ENCODE results near the gene USP35.

USP35 gene
- total RNA-seq, result 9.1 to 51.3 (median 24.5) reads per million in 9 experiments

- peak; percentile 86 for ATAC-seq (replicated peaks)
- peak within 1 kb of the TSS; percentile 85 to 88 for H3K27ac Mint-ChIP-seq
- H3K4me1 Mint-ChIP-seq (ENCODE audit: low read depth in 2 of 2), result peaks cover 32 to 42% of the 10 kb centered on the region in 2 donors
- H3K4me3 Mint-ChIP-seq, result peak within 1 kb of the TSS; percentile 95 to 97
- peak; percentile 86 to 87 (median 86) for DNase-seq
- H3K27me3 Mint-ChIP-seq, result no peaks in the 10 kb centered on the region
- H3K9me3 Mint-ChIP-seq, result no peaks in the 10 kb centered on the region
- peaks cover 18% of the 10 kb centered on the region for H3K36me3 Mint-ChIP-seq (ENCODE audit: insufficient read depth)
Measured at GRCh38 chr11:78188286-78189173, at the start of gene USP35, which contains the start of gene KCTD21. TSS of gene USP35 (plus strand) at chr11:78188919. CDS start at chr11:78196246, 7,327 bp downstream. TSS of gene KCTD21 (minus strand) at chr11:78188626. CDS start at chr11:78174554, 14,072 bp downstream.

GRCh38 chr11:78139422-78140391 is 49.0 kb upstream of the USP35 start, which contains the start of gene ALG8:
TSS of gene ALG8 (minus strand) at chr11:78139626. CDS start at chr11:78139588, 38 bp downstream.
- Mint-ChIP-seq H3K9me3 (no peaks in the 10 kb centered on the region), H3K27ac (peak within 1 kb of the TSS; percentile 85 to 92), H3K4me3 (peak within 1 kb of the TSS; percentile 86 to 91), H3K27me3 (no peaks in the 10 kb centered on the region), H3K36me3 (ENCODE audit: insufficient read depth) (peaks cover 12% of the 10 kb centered on the region), H3K4me1 (ENCODE audit: low read depth in 2 of 2) (peaks cover 13 to 28% of the 10 kb centered on the region in 2 donors)
- peak; percentile 94 for ATAC-seq (replicated peaks)
- peak; percentile 97 to 98 (median 97) for DNase-seq

GRCh38 chr11:78140392-78141077 is 48.2 kb upstream of the USP35 start:
- no peaks in the 10 kb centered on the region for H3K9me3 Mint-ChIP-seq
- peaks cover 13 to 28% of the 10 kb centered on the region in 2 donors for H3K4me1 Mint-ChIP-seq (ENCODE audit: low read depth in 2 of 2)
- H3K27ac Mint-ChIP-seq, result no peak overlapping the region
- peaks cover 6% of the 10 kb centered on the region for H3K36me3 Mint-ChIP-seq (ENCODE audit: insufficient read depth)
- DNase-seq, result no peak
- no peak for ATAC-seq (replicated peaks)
- no peaks in the 10 kb centered on the region for H3K27me3 Mint-ChIP-seq
- peak overlapping the region; percentile 62 to 86 for H3K4me3 Mint-ChIP-seq

- Mint-ChIP-seq H3K27me3 (no peaks in the 10 kb centered on the region), H3K4me1 (ENCODE audit: low read depth in 2 of 2) (peaks cover 0 to 6% of the 10 kb centered on the region in 2 donors), H3K4me3 (no peak overlapping the region), H3K36me3 (ENCODE audit: insufficient read depth) (peaks cover 2% of the 10 kb centered on the region), H3K27ac (no peak overlapping the region), H3K9me3 (no peaks in the 10 kb centered on the region)
- no peak for DNase-seq
- no peak for ATAC-seq (replicated peaks)
Measured at GRCh38 chr11:78145511-78146025, 43.2 kb upstream of the USP35 start.

- Mint-ChIP-seq H3K4me1 (ENCODE audit: low read depth in 2 of 2) (no peaks in the 10 kb centered on the region), H3K4me3 (no peak overlapping the region), H3K27ac (no peak overlapping the region), H3K36me3 (ENCODE audit: insufficient read depth) (peaks cover 3% of the 10 kb centered on the region), H3K27me3 (no peaks in the 10 kb centered on the region), H3K9me3 (no peaks in the 10 kb centered on the region)
- no peak for DNase-seq
- no peak for ATAC-seq (replicated peaks)
Measured at GRCh38 chr11:78147807-78148206, 40.9 kb upstream of the USP35 start.

- Mint-ChIP-seq H3K4me1 (ENCODE audit: low read depth in 2 of 2) (no peaks in the 10 kb centered on the region), H3K27me3 (no peaks in the 10 kb centered on the region), H3K36me3 (ENCODE audit: insufficient read depth) (peaks cover 3% of the 10 kb centered on the region), H3K9me3 (no peaks in the 10 kb centered on the region), H3K4me3 (no peak overlapping the region), H3K27ac (no peak overlapping the region)
- DNase-seq (no peak), ATAC-seq (replicated peaks) (no peak)
Measured at GRCh38 chr11:78149646-78150045, 39.1 kb upstream of the USP35 start.

- no peaks in the 10 kb centered on the region for H3K4me1 Mint-ChIP-seq (ENCODE audit: low read depth in 2 of 2)
- peak overlapping the region in 1 of 2 donors; percentile 36 for H3K27ac Mint-ChIP-seq
- H3K36me3 Mint-ChIP-seq (ENCODE audit: insufficient read depth), result peaks cover 3% of the 10 kb centered on the region
- DNase-seq (no peak), ATAC-seq (replicated peaks) (no peak)
- no peak overlapping the region for H3K4me3 Mint-ChIP-seq
- no peaks in the 10 kb centered on the region for H3K9me3 Mint-ChIP-seq
- no peaks in the 10 kb centered on the region for H3K27me3 Mint-ChIP-seq
Measured at GRCh38 chr11:78150346-78150745, 38.4 kb upstream of the USP35 start.

- no peaks in the 10 kb centered on the region for H3K9me3 Mint-ChIP-seq
Measured at GRCh38 chr11:78150754-78151153, 38.0 kb upstream of the USP35 start.

GRCh38 chr11:78151804-78152203 is 36.9 kb upstream of the USP35 start:
- peaks cover 3% of the 10 kb centered on the region for H3K36me3 Mint-ChIP-seq (ENCODE audit: insufficient read depth)
- no peaks in the 10 kb centered on the region for H3K4me1 Mint-ChIP-seq (ENCODE audit: low read depth in 2 of 2)

More at GRCh38 chr11:78150754-78151153, 38.0 kb upstream of the USP35 start:
- Mint-ChIP-seq H3K27me3 (no peaks in the 10 kb centered on the region), H3K4me1 (ENCODE audit: low read depth in 2 of 2) (no peaks in the 10 kb centered on the region), H3K27ac (peak overlapping the region in 1 of 2 donors; percentile 36), H3K4me3 (no peak overlapping the region), H3K36me3 (ENCODE audit: insufficient read depth) (peaks cover 3% of the 10 kb centered on the region)
- DNase-seq, result no peak
- ATAC-seq (replicated peaks), result no peak

GRCh38 chr11:78156127-78156844 is 32.4 kb upstream of the USP35 start:
- no peak overlapping the region for H3K4me3 Mint-ChIP-seq
- no peaks in the 10 kb centered on the region for H3K9me3 Mint-ChIP-seq
- H3K27me3 Mint-ChIP-seq, result no peaks in the 10 kb centered on the region
- ATAC-seq (replicated peaks) (no peak), DNase-seq (no peak)
- H3K27ac Mint-ChIP-seq, result no peak overlapping the region
- H3K4me1 Mint-ChIP-seq (ENCODE audit: low read depth in 2 of 2), result no peaks in the 10 kb centered on the region
- H3K36me3 Mint-ChIP-seq (ENCODE audit: insufficient read depth), result no peaks in the 10 kb centered on the region

More at GRCh38 chr11:78151804-78152203, 36.9 kb upstream of the USP35 start:
- DNase-seq (no peak), ATAC-seq (replicated peaks) (no peak)
- H3K4me3 Mint-ChIP-seq, result no peak overlapping the region
- no peaks in the 10 kb centered on the region for H3K27me3 Mint-ChIP-seq
- H3K27ac Mint-ChIP-seq, result no peak overlapping the region
- H3K9me3 Mint-ChIP-seq, result no peaks in the 10 kb centered on the region

GRCh38 chr11:78158987-78159652 is 29.6 kb upstream of the USP35 start:
- Mint-ChIP-seq H3K4me3 (no peak overlapping the region), H3K9me3 (no peaks in the 10 kb centered on the region), H3K4me1 (ENCODE audit: low read depth in 2 of 2) (no peaks in the 10 kb centered on the region), H3K36me3 (ENCODE audit: insufficient read depth) (no peaks in the 10 kb centered on the region), H3K27me3 (no peaks in the 10 kb centered on the region), H3K27ac (no peak overlapping the region)
- DNase-seq, result no peak
- no peak for ATAC-seq (replicated peaks)

GRCh38 chr11:78160557-78160956 is 28.2 kb upstream of the USP35 start:
- no peaks in the 10 kb centered on the region for H3K9me3 Mint-ChIP-seq
- DNase-seq (no peak), ATAC-seq (replicated peaks) (no peak)
- no peak overlapping the region for H3K4me3 Mint-ChIP-seq
- no peaks in the 10 kb centered on the region for H3K27me3 Mint-ChIP-seq
- H3K27ac Mint-ChIP-seq, result peak overlapping the region in 1 of 2 donors; percentile 32
- no peaks in the 10 kb centered on the region for H3K4me1 Mint-ChIP-seq (ENCODE audit: low read depth in 2 of 2)
- H3K36me3 Mint-ChIP-seq (ENCODE audit: insufficient read depth), result no peaks in the 10 kb centered on the region

Data from effector memory CD8-positive, alpha-beta T cell (primary cell).